IMR-90 (cell line): ENCODE data around the gene ANO7. TPM values are rescaled to one million over a fixed set of nuclear protein-coding genes. Genes with fewer than 3 reads are reported as not detected.

ENCODE experiments used
- ATAC-seq: fragments of 200-7000 bp; cut with Tn5 transposase; 2 replicates; pipeline ENCODE4 v1.9.1; 2020; ENCODE audit warnings: low read depth, mild to moderate bottlenecking, moderate library complexity
- BruUV-seq: library from RNA; stranded (reverse); fragments of 400-500 nt; replicated peaks from 2 replicates; lab custom pipeline; 2021; lab: Mats Ljungman, UMichigan
- CTCF ChIA-PET: fragments of 300-600 bp; formaldehyde crosslinking; extraction: SDS; loops from one replicate; lab custom pipeline; 2021; ENCODE audit warnings: antibody characterized with exemption; lab: Yijun Ruan, JAX
- POLR2A ChIA-PET: fragments of 300-600 bp; sonication (Branson Sonifier 250); formaldehyde crosslinking; loops from one replicate; lab custom pipeline; 2022; ENCODE audit warnings: antibody characterized with exemption; ENCODE audit not compliant: unreplicated experiment; lab: Charles Lee
- DNase-seq: peaks from one replicate; pipeline ENCODE4 v3.0.0; 2013
- H2AFZ ChIP-seq: replicated peaks from 2 replicates; pipeline ENCODE3; 2013; ENCODE audit warnings: low read length, mild to moderate bottlenecking; ENCODE audit not compliant: poor library complexity
- H2AK5ac ChIP-seq: 2 replicates; pipeline ENCODE4 v1.6.1; 2013; ENCODE audit warnings: low read depth, low read length, inconsistent platforms
- H2AK9ac ChIP-seq: replicated peaks from 2 replicates; pipeline ENCODE3; 2013; ENCODE audit warnings: mild to moderate bottlenecking, low read depth, low read length, moderate library complexity; ENCODE audit not compliant: poor library complexity
- H2BK120ac ChIP-seq: 2 replicates; pipeline ENCODE4 v1.6.1; 2013; ENCODE audit warnings: low read depth, low read length, inconsistent platforms
- H2BK15ac ChIP-seq: 3 replicates; pipeline ENCODE4 v1.6.1; 2013; ENCODE audit warnings: low read depth, low read length, inconsistent platforms
- H2BK20ac ChIP-seq: 2 replicates; pipeline ENCODE4 v1.6.1; 2013; ENCODE audit warnings: low read depth, mild to moderate bottlenecking, inconsistent platforms, low read length, moderate library complexity
- H2BK5ac ChIP-seq: 2 replicates; pipeline ENCODE4 v1.6.1; 2013; ENCODE audit warnings: mild to moderate bottlenecking, low read depth, low read length, inconsistent platforms; ENCODE audit not compliant: poor library complexity, severe bottlenecking
- H3K14ac ChIP-seq: replicated peaks from 2 replicates; pipeline ENCODE4 v1.6.1; 2013; ENCODE audit warnings: low read depth, low read length, inconsistent platforms
- H3K18ac ChIP-seq: 2 replicates; pipeline ENCODE4 v1.6.1; 2013; ENCODE audit warnings: low read depth, low read length, control low read depth
- H3K23ac ChIP-seq: 2 replicates; pipeline ENCODE4 v1.6.1; 2013; ENCODE audit warnings: low read depth, low read length, inconsistent platforms
- H3K27ac ChIP-seq: 2 replicates; pipeline ENCODE4 v1.5.1; 2013; ENCODE audit warnings: mild to moderate bottlenecking, control low read depth, low read length; ENCODE audit not compliant: insufficient read depth
- H3K27me3 ChIP-seq: 2 replicates; pipeline ENCODE4 v1.6.1; 2013; ENCODE audit warnings: low read length; ENCODE audit not compliant: control insufficient read depth, insufficient read depth
- H3K36me3 ChIP-seq: 2 replicates; pipeline ENCODE4 v1.6.1; 2013; ENCODE audit warnings: low read length, mixed read lengths; ENCODE audit not compliant: control insufficient read depth, insufficient read depth
- H3K4ac ChIP-seq: 2 replicates; pipeline ENCODE4 v1.6.1; 2013; ENCODE audit warnings: low read depth, low read length, inconsistent platforms
- H3K4me1 ChIP-seq: 2 replicates; pipeline ENCODE4 v1.6.1; 2013; ENCODE audit warnings: low read length, mixed read lengths; ENCODE audit not compliant: control insufficient read depth, insufficient read depth
- H3K4me2 ChIP-seq: 2 replicates; pipeline ENCODE4 v1.6.1; 2013; ENCODE audit warnings: low read depth, mild to moderate bottlenecking, control low read depth, low read length, moderate library complexity
- H3K4me3 ChIP-seq: 2 replicates; pipeline ENCODE4 v1.5.1; 2013; ENCODE audit warnings: low read depth, mild to moderate bottlenecking, control low read depth, low read length, moderate library complexity; ENCODE audit not compliant: insufficient read depth
- H3K56ac ChIP-seq: 2 replicates; pipeline ENCODE4 v1.6.1; 2013; ENCODE audit warnings: low read length, inconsistent platforms; ENCODE audit not compliant: insufficient read depth; ENCODE audit errors: extremely low read depth
- H3K79me1 ChIP-seq, 2 experiments: 2 replicates each; pipeline ENCODE4 v1.6.1; 2013; ENCODE audit warnings: low read length in 2 of 2, inconsistent platforms in 1 of 2, low read depth in 1 of 2
- H3K9ac ChIP-seq: 2 replicates; pipeline ENCODE4 v1.6.1; 2013; ENCODE audit warnings: low read depth, low read length, control low read depth
- H3K9me1 ChIP-seq: 2 replicates; pipeline ENCODE4 v1.6.1; 2013; ENCODE audit warnings: low read length, inconsistent platforms; ENCODE audit not compliant: insufficient read depth
- H3K9me3 ChIP-seq: 2 replicates; pipeline ENCODE4 v1.6.1; 2013; ENCODE audit warnings: low read length; ENCODE audit not compliant: control insufficient read depth, insufficient read depth
- H4K20me1 ChIP-seq: 2 replicates; pipeline ENCODE4 v1.6.1; 2013; ENCODE audit warnings: low read length, inconsistent platforms; ENCODE audit not compliant: insufficient read depth
- H4K5ac ChIP-seq: 2 replicates; pipeline ENCODE4 v1.6.1; 2013; ENCODE audit warnings: mild to moderate bottlenecking, low read depth, low read length, control low read depth
- H4K8ac ChIP-seq, 2 experiments: 2 replicates each; pipeline ENCODE4 v1.6.1; 2013; ENCODE audit warnings: low read depth in 2 of 2, low read length in 2 of 2, control low read depth in 1 of 2, inconsistent platforms in 1 of 2
- H4K91ac ChIP-seq: 2 replicates; pipeline ENCODE4 v1.6.1; 2013; ENCODE audit warnings: low read depth, low read length, inconsistent platforms; ENCODE audit not compliant: insufficient read depth
- CHD1 ChIP-seq: IDR thresholded peaks from 2 replicates; pipeline ENCODE4 v1.6.1; 2012; ENCODE audit warnings: low read depth, low read length, improper control_type of control experiment
- CTCF ChIP-seq: conservative IDR thresholded peaks from 2 replicates; pipeline ENCODE4 v1.5.1; 2012; ENCODE audit warnings: mild to moderate bottlenecking, low read depth, low read length, improper control_type of control experiment
- FOS ChIP-seq: fragments of 150-350 bp; IDR thresholded peaks from 2 replicates; pipeline ENCODE4 v1.6.1; 2016; ENCODE audit warnings: low read depth, low read length
- MAFK ChIP-seq: IDR thresholded peaks from 2 replicates; pipeline ENCODE4 v1.6.1; 2012; ENCODE audit warnings: low read depth, low read length, improper control_type of control experiment
- MAZ ChIP-seq: IDR thresholded peaks from 2 replicates; pipeline ENCODE4 v1.6.1; 2012; ENCODE audit warnings: low read depth, mild to moderate bottlenecking, low read length, improper control_type of control experiment, moderate library complexity, borderline replicate concordance
- NFE2L2 ChIP-seq: fragments of 150-350 bp; IDR thresholded peaks from 2 replicates; pipeline ENCODE4 v1.6.1; 2016; ENCODE audit warnings: low read depth, mild to moderate bottlenecking, low read length
- RAD21 ChIP-seq: IDR thresholded peaks from 2 replicates; pipeline ENCODE4 v1.6.1; 2012; ENCODE audit warnings: low read length, improper control_type of control experiment
- SMC3 ChIP-seq: fragments of 150-350 bp; IDR thresholded peaks from 2 replicates; pipeline ENCODE4 v1.6.1; 2016; ENCODE audit warnings: low read depth, mild to moderate bottlenecking, antibody characterized with exemption, low read length, moderate library complexity
- WGBS, 2 experiments: methylation state at CpG; one replicate each; pipeline versions ENCODE4 v1.1.5 to v1.1.7; 2013; ENCODE audit warnings: missing lambda C conversion rate in 2 of 2; ENCODE audit not compliant: insufficient read length in 1 of 2; ENCODE audit errors: extremely low coverage in 2 of 2; 5-methylcytosine and 5-hydroxymethylcytosine counted together
- dilution Hi-C: fragments of 300-500 bp; cut with HindIII; formaldehyde crosslinking; loops from one replicate; pipeline ENCODE4 v1.14.3; 2018; ENCODE audit warnings: low sequenced_read_pairs; ENCODE audit not compliant: unreplicated experiment
- in situ Hi-C: fragments of 300-500 bp; cut with MboI; formaldehyde crosslinking; loops from 3 replicates; pipeline ENCODE4 v1.14.3; 2019; ENCODE audit warnings: low sequenced_read_pairs, inconsistent platforms, mixed read lengths
- intact Hi-C: fragments of 100-400 bp; cut with micrococcal nuclease; formaldehyde crosslinking; loops from 2 replicates; pipeline ENCODE4 v1.10.0; 2022
- polyA plus RNA-seq, 3 experiments: library from polyadenylated mRNA; depleted of rRNA; stranded (reverse); fragments of >200 nt; gene quantifications; 2 replicates each; pipeline ENCODE4 v1.2.3, GENCODE V29; 2012; ENCODE audit warnings: low replicate concordance in 1 of 3
- total RNA-seq: library from RNA; depleted of rRNA; stranded (reverse); fragments of >200 nt; gene quantifications from 2 replicates; pipeline ENCODE4 v1.2.3, GENCODE V29; 2012
- TF ChIP-seq, protein P1 (sequence below): fragments of 150-350 bp; IDR thresholded peaks from 2 replicates; pipeline ENCODE4 v1.6.1; 2017; ENCODE audit warnings: mild to moderate bottlenecking, antibody characterized with exemption, low read length, low read depth
- TF ChIP-seq, protein P2 (sequence below): fragments of 150-350 bp; IDR thresholded peaks from 2 replicates; pipeline ENCODE4 v1.6.1; 2016; ENCODE audit warnings: low read depth, mild to moderate bottlenecking, low read length, moderate library complexity, borderline replicate concordance

Gene ANO7
- total and polyA plus RNA-seq, 2 of the 4 experiments (the other 2 are of a cell fraction), result 0.36 to 3.4 TPM

- H4K5ac ChIP-seq, result no peak overlapping the region
- no peak overlapping the region for H2BK15ac ChIP-seq
- peaks cover 37% of the 10 kb centered on the region for H3K9me1 ChIP-seq
- no peak overlapping the region for H2AK5ac ChIP-seq
- in situ Hi-C loops, result no loop called here
- TF ChIP-seq CHD1, result no peak
- no peak for TF ChIP-seq MAZ
- TF ChIP-seq, protein P1, sequence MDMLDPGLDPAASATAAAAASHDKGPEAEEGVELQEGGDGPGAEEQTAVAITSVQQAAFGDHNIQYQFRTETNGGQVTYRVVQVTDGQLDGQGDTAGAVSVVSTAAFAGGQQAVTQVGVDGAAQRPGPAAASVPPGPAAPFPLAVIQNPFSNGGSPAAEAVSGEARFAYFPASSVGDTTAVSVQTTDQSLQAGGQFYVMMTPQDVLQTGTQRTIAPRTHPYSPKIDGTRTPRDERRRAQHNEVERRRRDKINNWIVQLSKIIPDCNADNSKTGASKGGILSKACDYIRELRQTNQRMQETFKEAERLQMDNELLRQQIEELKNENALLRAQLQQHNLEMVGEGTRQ, result no peak
- no peak for TF ChIP-seq RAD21
- TF ChIP-seq CTCF, result no peak
- no peak for TF ChIP-seq SMC3
- TF ChIP-seq, protein P2, sequence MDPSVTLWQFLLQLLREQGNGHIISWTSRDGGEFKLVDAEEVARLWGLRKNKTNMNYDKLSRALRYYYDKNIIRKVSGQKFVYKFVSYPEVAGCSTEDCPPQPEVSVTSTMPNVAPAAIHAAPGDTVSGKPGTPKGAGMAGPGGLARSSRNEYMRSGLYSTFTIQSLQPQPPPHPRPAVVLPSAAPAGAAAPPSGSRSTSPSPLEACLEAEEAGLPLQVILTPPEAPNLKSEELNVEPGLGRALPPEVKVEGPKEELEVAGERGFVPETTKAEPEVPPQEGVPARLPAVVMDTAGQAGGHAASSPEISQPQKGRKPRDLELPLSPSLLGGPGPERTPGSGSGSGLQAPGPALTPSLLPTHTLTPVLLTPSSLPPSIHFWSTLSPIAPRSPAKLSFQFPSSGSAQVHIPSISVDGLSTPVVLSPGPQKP, result no peak
- TF ChIP-seq MAFK, result no peak
- no peak for TF ChIP-seq NFE2L2
- TF ChIP-seq FOS, result no peak
- no peak overlapping the region for H2BK120ac ChIP-seq
- no peak overlapping the region for H3K4me3 ChIP-seq
- no peak overlapping the region for H3K56ac ChIP-seq
- DNase-seq (no peak), ATAC-seq (no peak)
- no peak overlapping the region for H2BK20ac ChIP-seq
- H3K79me1 ChIP-seq, result peaks cover 33 to 84% of the 10 kb centered on the region in 2 experiments
- H2AK9ac ChIP-seq, result no peak overlapping the region
- no peak overlapping the region for H4K91ac ChIP-seq
- no peak overlapping the region for H3K9ac ChIP-seq
- H3K27ac ChIP-seq, result no peak overlapping the region
- H3K23ac ChIP-seq, result no peak overlapping the region
- peaks cover 20% of the 10 kb centered on the region for H3K4me1 ChIP-seq
- ChIA-PET POLR2A (no interaction called here), CTCF (interaction anchor here (1.5 kb wide), 1 partner anchor 10 kb away, joined by 3 read pairs; no protein-coding TSS in a partner anchor)
- H3K27me3 ChIP-seq, result no peaks in the 10 kb centered on the region
- no peak overlapping the region for H4K8ac ChIP-seq
- H2AFZ ChIP-seq, result no peak overlapping the region
- H3K36me3 ChIP-seq, result peaks cover 53% of the 10 kb centered on the region
- BruUV-seq, result no TSS peak
- H3K14ac ChIP-seq, result no peak overlapping the region
- no peak overlapping the region for H3K18ac ChIP-seq
- no CpG with 5 or more reads among the region's 12 CpGs for WGBS, 2 experiments
- H3K9me3 ChIP-seq, result no peaks in the 10 kb centered on the region
- peaks cover 92% of the 10 kb centered on the region for H4K20me1 ChIP-seq
- no peak overlapping the region for H2BK5ac ChIP-seq
- H3K4ac ChIP-seq, result no peak overlapping the region
- intact Hi-C loops, result no loop called here
- no peak overlapping the region; the same call in 1 of the 2 replicates for H3K4me2 ChIP-seq
- dilution Hi-C loops, result no loop called here
Observed at GRCh38 chr2:241267249-241268067, 79.0 kb downstream of the ANO7 start.
